ENCODE data around the gene MYO5A.

MYO5A gene

GRCh38 chr15:52488830-52489229 lies 39.9 kb downstream of the MYO5A start:
- Histone ChIP-seq H3K4me1 (ENCODE audit: control insufficient read depth, insufficient read depth, low read length) (peaks cover 11% of the 10 kb centered on the region; the same call in 1 of the 2 replicates), H3K36me3 (ENCODE audit: control insufficient read depth in 2 of 2, insufficient read depth in 1 of 2, low read length in 2 of 2) (no peaks in the 10 kb centered on the region; a peak in 1 of 3 replicates), H3K27ac (ENCODE audit: extremely low read depth, low read depth, low read length) (no peak overlapping the region), H3K9me3 (ENCODE audit: control insufficient read depth, insufficient read depth, low read depth, low read length) (no peaks in the 10 kb centered on the region), H3K4me3 (ENCODE audit: low read depth, low read length) (no peak overlapping the region)
- ChIA-PET POLR2A (no interaction called here), CTCF (no interaction called here)
- TF ChIP-seq, protein P1, sequence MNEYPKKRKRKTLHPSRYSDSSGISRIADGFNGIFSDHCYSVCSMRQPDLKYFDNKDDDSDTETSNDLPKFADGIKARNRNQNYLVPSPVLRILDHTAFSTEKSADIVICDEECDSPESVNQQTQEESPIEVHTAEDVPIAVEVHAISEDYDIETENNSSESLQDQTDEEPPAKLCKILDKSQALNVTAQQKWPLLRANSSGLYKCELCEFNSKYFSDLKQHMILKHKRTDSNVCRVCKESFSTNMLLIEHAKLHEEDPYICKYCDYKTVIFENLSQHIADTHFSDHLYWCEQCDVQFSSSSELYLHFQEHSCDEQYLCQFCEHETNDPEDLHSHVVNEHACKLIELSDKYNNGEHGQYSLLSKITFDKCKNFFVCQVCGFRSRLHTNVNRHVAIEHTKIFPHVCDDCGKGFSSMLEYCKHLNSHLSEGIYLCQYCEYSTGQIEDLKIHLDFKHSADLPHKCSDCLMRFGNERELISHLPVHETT (tag by site-specific recombination; IDR thresholded peaks at IDR 0.05): no peak
- TF ChIP-seq KLF17 (tag by site-specific recombination; IDR thresholded peaks at IDR 0.05): no peak
- TF ChIP-seq ZNF555 (tag by site-specific recombination; conservative IDR thresholded peaks at IDR 0.05): no peak
- no peak for TF ChIP-seq ZNF138 (tag by site-specific recombination; IDR thresholded peaks at IDR 0.05; ENCODE audit: borderline replicate concordance)
- TF ChIP-seq ZNF571 (tag by site-specific recombination; IDR thresholded peaks at IDR 0.05): no peak
- no peak for TF ChIP-seq ZNF791 (tag by site-specific recombination; IDR thresholded peaks at IDR 0.05)
- no peak for TF ChIP-seq ZNF621 (tag by site-specific recombination; IDR thresholded peaks at IDR 0.05)
- TF ChIP-seq KLF10 (tag by site-specific recombination; IDR thresholded peaks at IDR 0.05): no peak
- no peak for TF ChIP-seq KLF7 (tag by site-specific recombination; IDR thresholded peaks at IDR 0.05; ENCODE audit: borderline replicate concordance)
- no peak for TF ChIP-seq HOXC10 (CRISPR knock-in tag; IDR thresholded peaks at IDR 0.05)
- TF ChIP-seq ZNF221 (tag by site-specific recombination; IDR thresholded peaks at IDR 0.05; ENCODE audit: borderline replicate concordance): no peak
- no peak for TF ChIP-seq ZNF664 (tag by site-specific recombination; IDR thresholded peaks at IDR 0.05)
- TF ChIP-seq ZNF623 (tag by site-specific recombination; IDR thresholded peaks at IDR 0.05): no peak

- TF ChIP-seq PRDM1 (tag by site-specific recombination; IDR thresholded peaks at IDR 0.05) (peak; percentile 24; the same call in 1 of the 2 replicates), ZNF555 (tag by site-specific recombination; conservative IDR thresholded peaks at IDR 0.05) (no peak)
- 0 out of 2 replicates have a peak, but pooled peaks cover 4% of the 10 kb centered on the region for H3K4me1 ChIP-seq (ENCODE audit: control insufficient read depth, insufficient read depth, low read length)
- POLR2A ChIA-PET: no interaction called here
Measured at GRCh38 chr15:52486003-52486996, 42.4 kb downstream of the MYO5A start.

DNA sequence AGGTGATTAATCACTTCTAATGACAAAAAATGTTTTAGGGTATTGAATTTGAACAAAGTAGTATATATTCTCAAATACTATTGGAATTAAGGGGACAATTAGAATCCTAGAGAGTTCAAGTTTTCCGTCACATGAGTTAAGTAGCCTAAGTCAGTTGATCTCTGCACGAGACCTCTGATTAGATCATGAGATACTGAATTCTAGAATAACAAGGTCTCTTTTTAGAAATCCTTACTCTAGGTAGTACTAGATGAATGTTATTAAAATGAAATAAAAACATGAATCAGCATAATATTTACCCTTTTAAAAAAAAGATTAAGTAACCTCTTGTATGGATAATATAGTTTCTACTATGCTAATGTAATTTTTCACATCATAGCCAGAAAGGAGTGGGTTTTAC lies 43.4 kb downstream of the MYO5A start:
- TF ChIP-seq, protein P2, sequence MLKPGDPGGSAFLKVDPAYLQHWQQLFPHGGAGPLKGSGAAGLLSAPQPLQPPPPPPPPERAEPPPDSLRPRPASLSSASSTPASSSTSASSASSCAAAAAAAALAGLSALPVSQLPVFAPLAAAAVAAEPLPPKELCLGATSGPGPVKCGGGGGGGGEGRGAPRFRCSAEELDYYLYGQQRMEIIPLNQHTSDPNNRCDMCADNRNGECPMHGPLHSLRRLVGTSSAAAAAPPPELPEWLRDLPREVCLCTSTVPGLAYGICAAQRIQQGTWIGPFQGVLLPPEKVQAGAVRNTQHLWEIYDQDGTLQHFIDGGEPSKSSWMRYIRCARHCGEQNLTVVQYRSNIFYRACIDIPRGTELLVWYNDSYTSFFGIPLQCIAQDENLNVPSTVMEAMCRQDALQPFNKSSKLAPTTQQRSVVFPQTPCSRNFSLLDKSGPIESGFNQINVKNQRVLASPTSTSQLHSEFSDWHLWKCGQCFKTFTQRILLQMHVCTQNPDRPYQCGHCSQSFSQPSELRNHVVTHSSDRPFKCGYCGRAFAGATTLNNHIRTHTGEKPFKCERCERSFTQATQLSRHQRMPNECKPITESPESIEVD (tag by site-specific recombination; IDR thresholded peaks at IDR 0.05): 0 out of 2 replicates have a peak, but pooled peaks have one; percentile 13
- TF ChIP-seq KLF9 (tag by site-specific recombination; IDR thresholded peaks at IDR 0.05; ENCODE audit: low read depth) (no peak), ZNF670 (tag by site-specific recombination; IDR thresholded peaks at IDR 0.05; ENCODE audit: low read depth) (no peak)
- no peaks in the 10 kb centered on the region for H3K9me3 ChIP-seq (ENCODE audit: control insufficient read depth, insufficient read depth, low read depth, low read length)
- CTCF ChIA-PET: no interaction called here
- H3K4me1 ChIP-seq (ENCODE audit: control insufficient read depth, insufficient read depth, low read length): 0 out of 2 replicates have a peak, but pooled peaks cover 4% of the 10 kb centered on the region
- H3K4me3 ChIP-seq (ENCODE audit: low read depth, low read length): no peak overlapping the region
- H3K27ac ChIP-seq (ENCODE audit: extremely low read depth, low read depth, low read length): no peak overlapping the region
- H3K36me3 ChIP-seq (ENCODE audit: control insufficient read depth in 2 of 2, insufficient read depth in 1 of 2, low read length in 2 of 2): no peaks in the 10 kb centered on the region; a peak in 1 of 3 replicates
- POLR2A ChIA-PET: no interaction called here

More at GRCh38 chr15:52486003-52486996, 42.4 kb downstream of the MYO5A start:
- Histone ChIP-seq H3K9me3 (ENCODE audit: control insufficient read depth, insufficient read depth, low read depth, low read length) (no peaks in the 10 kb centered on the region), H3K4me3 (ENCODE audit: low read depth, low read length) (no peak overlapping the region), H3K27ac (ENCODE audit: extremely low read depth, low read depth, low read length) (no peak overlapping the region), H3K36me3 (ENCODE audit: control insufficient read depth in 2 of 2, insufficient read depth in 1 of 2, low read length in 2 of 2) (no peaks in the 10 kb centered on the region; a peak in 1 of 3 replicates)
- CTCF ChIA-PET: interaction anchor here (0.7 kb wide), 1 partner anchor 110 kb away, joined by 3 read pairs; no protein-coding TSS in a partner anchor

Data from HEK293 (cell line).